Natural killer cell (primary cell): ENCODE data around the gene TMEM114. TPM values are rescaled to one million over a fixed set of nuclear protein-coding genes. Genes with fewer than 3 reads are reported as not detected.

ENCODE experiments used
- ATAC-seq, 3 donors: fragments of 150-1000 bp in 2 of 3; fragments of 200-7000 bp in 1 of 3; cut with Tn5 transposase; 1 replicate in 1 of 3; 2 replicates in 2 of 3; pipeline ENCODE4 v1.10.0; 2021; ENCODE audit warnings: mild to moderate bottlenecking in 2 of 3, moderate library complexity in 2 of 3
- DNase-seq, 2 donors: peaks; one replicate each; pipeline versions ENCODE4 v3.0.0 to v3.0.0-alpha.2; 2013 to 2021; ENCODE audit warnings: mixed read lengths in 1 of 2
- H3K27ac ChIP-seq: one replicate; pipeline ENCODE4 v1.5.1; 2013; ENCODE audit warnings: mild to moderate bottlenecking, low read length
- H3K27me3 ChIP-seq: one replicate; pipeline ENCODE4 v1.6.1; 2013; ENCODE audit warnings: low read length; ENCODE audit not compliant: control insufficient read depth, insufficient read depth
- H3K36me3 ChIP-seq: one replicate; pipeline ENCODE4 v1.6.1; 2013; ENCODE audit warnings: low read length; ENCODE audit not compliant: control insufficient read depth, insufficient read depth
- H3K4me1 ChIP-seq: one replicate; pipeline ENCODE4 v1.6.1; 2013; ENCODE audit warnings: low read length; ENCODE audit not compliant: control insufficient read depth, insufficient read depth
- H3K4me3 ChIP-seq: one replicate; pipeline ENCODE4 v1.5.1; 2013; ENCODE audit warnings: low read length
- H3K9me3 ChIP-seq: one replicate; pipeline ENCODE4 v1.6.1; 2013; ENCODE audit warnings: low read length; ENCODE audit not compliant: control insufficient read depth, insufficient read depth
- H3K27ac Mint-ChIP-seq, 2 donors: one replicate each; pipeline ENCODE4 v1.8.0; 2022; ENCODE audit warnings: mild to moderate bottlenecking in 2 of 2, mixed read lengths in 2 of 2, moderate library complexity in 1 of 2
- H3K27me3 Mint-ChIP-seq, 2 donors: one replicate each; pipeline ENCODE4 v1.8.0; 2022; ENCODE audit warnings: low read depth in 2 of 2, mixed read lengths in 2 of 2
- H3K36me3 Mint-ChIP-seq: one replicate; pipeline ENCODE4 v1.8.0; 2022; ENCODE audit warnings: mixed read lengths
- H3K4me1 Mint-ChIP-seq, 2 donors: one replicate each; pipeline ENCODE4 v1.8.0; 2022; ENCODE audit warnings: mixed read lengths in 2 of 2
- H3K4me3 Mint-ChIP-seq: one replicate; pipeline ENCODE4 v1.8.0; 2022; ENCODE audit warnings: mild to moderate bottlenecking, moderate library complexity, mixed read lengths
- H3K9me3 Mint-ChIP-seq, 2 donors: one replicate each; pipeline ENCODE4 v1.8.0; 2022; ENCODE audit warnings: mixed read lengths in 2 of 2
- WGBS: methylation state at CpG from one replicate; pipeline ENCODE4 v1.1.7; 2013; ENCODE audit warnings: missing lambda C conversion rate; ENCODE audit not compliant: insufficient coverage; 5-methylcytosine and 5-hydroxymethylcytosine counted together
- intact Hi-C: fragments of 100-400 bp; cut with micrococcal nuclease; formaldehyde crosslinking; loops from one replicate; pipeline ENCODE4 v1.14.2; 2022
- total RNA-seq, 4 donors: library from RNA; stranded (reverse); fragments of 120-200 nt in 1 of 4; gene quantifications; one replicate each; pipeline versions ENCODE4 v1.2.3 to v1.2.4, GENCODE V29; 2013 to 2022
- TF ChIP-seq, protein P1 (sequence below): fragments of 200-600 bp; IDR thresholded peaks from one replicate; pipeline ENCODE4 v1.8.0; 2022; ENCODE audit warnings: antibody characterized with exemption

Gene TMEM114
- total RNA-seq, 3 donors from 2014 or later (not counting 1 experiment from before 2014, with no cell fraction given) = not detected

GRCh38 chr16:8551388-8552332 lies 38.7 kb downstream of the TMEM114 start:
- no peaks in the 10 kb centered on the region for H3K36me3 ChIP-seq
- WGBS = 92% methylated on average over 2 of the region's 3 CpGs
- no peaks in the 10 kb centered on the region for H3K4me1 ChIP-seq
- no peaks in the 10 kb centered on the region for H3K27me3 ChIP-seq
- Mint-ChIP-seq H3K27ac (no peak overlapping the region), H3K36me3 (no peaks in the 10 kb centered on the region), H3K4me1 (no peaks in the 10 kb centered on the region), H3K4me3 (no peak overlapping the region), H3K27me3 (peaks cover 4 to 24% of the 10 kb centered on the region in 2 donors), H3K9me3 (no peaks in the 10 kb centered on the region)
- DNase-seq (no peak), ATAC-seq (no peak)
- no peaks in the 10 kb centered on the region for H3K9me3 ChIP-seq
- no peak overlapping the region for H3K27ac ChIP-seq
- intact Hi-C loops = no loop called here
- H3K4me3 ChIP-seq = no peak overlapping the region
- TF ChIP-seq, protein P1, sequence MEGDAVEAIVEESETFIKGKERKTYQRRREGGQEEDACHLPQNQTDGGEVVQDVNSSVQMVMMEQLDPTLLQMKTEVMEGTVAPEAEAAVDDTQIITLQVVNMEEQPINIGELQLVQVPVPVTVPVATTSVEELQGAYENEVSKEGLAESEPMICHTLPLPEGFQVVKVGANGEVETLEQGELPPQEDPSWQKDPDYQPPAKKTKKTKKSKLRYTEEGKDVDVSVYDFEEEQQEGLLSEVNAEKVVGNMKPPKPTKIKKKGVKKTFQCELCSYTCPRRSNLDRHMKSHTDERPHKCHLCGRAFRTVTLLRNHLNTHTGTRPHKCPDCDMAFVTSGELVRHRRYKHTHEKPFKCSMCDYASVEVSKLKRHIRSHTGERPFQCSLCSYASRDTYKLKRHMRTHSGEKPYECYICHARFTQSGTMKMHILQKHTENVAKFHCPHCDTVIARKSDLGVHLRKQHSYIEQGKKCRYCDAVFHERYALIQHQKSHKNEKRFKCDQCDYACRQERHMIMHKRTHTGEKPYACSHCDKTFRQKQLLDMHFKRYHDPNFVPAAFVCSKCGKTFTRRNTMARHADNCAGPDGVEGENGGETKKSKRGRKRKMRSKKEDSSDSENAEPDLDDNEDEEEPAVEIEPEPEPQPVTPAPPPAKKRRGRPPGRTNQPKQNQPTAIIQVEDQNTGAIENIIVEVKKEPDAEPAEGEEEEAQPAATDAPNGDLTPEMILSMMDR = no peak

DNA sequence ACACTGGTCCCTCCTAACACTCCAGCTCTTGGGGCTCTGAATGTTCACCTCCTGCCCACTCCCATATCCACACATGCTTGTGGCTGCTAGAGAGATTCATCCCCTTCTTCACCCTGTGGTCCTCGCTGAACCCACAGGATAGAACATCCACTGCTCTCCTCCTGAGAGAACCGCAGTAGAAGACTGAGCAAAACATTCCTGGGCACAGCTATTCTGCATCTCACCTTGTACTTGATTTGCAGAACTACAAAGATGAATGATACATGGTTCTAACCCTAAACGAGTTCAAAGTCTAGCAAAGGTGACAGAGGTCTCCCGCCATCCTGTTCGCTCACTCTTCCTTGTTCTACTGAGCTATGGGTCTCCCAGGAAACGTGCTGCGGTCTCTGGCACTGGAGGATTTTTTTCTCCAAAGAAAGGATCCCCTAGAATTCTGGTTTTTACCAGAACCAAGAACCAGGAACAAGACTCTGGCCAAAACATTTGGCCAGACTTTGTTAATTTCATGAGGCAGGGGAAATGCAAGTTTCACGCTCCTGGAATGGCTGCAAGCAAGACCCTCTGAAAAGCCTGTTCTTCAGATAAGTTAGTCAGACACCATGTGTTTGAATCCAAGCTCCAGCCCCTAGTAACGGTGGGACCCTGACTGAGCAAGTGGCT lies 39.5 kb downstream of the TMEM114 start:
- no peaks in the 10 kb centered on the region for H3K27me3 ChIP-seq
- DNase-seq (no peak), ATAC-seq (no peak)
- no peaks in the 10 kb centered on the region for H3K9me3 ChIP-seq
- 79% methylated on average over 9 of the region's 9 CpGs for WGBS
- Mint-ChIP-seq H3K9me3 (no peaks in the 10 kb centered on the region), H3K27ac (no peak overlapping the region), H3K36me3 (no peaks in the 10 kb centered on the region), H3K4me3 (no peak overlapping the region), H3K27me3 (peaks cover 9 to 21% of the 10 kb centered on the region in 2 donors), H3K4me1 (no peaks in the 10 kb centered on the region)
- intact Hi-C loops = no loop called here
- H3K4me1 ChIP-seq = no peaks in the 10 kb centered on the region
- H3K36me3 ChIP-seq = no peaks in the 10 kb centered on the region
- H3K4me3 ChIP-seq = no peak overlapping the region
- no peak overlapping the region for H3K27ac ChIP-seq
- TF ChIP-seq, protein P1 = no peak

DNA sequence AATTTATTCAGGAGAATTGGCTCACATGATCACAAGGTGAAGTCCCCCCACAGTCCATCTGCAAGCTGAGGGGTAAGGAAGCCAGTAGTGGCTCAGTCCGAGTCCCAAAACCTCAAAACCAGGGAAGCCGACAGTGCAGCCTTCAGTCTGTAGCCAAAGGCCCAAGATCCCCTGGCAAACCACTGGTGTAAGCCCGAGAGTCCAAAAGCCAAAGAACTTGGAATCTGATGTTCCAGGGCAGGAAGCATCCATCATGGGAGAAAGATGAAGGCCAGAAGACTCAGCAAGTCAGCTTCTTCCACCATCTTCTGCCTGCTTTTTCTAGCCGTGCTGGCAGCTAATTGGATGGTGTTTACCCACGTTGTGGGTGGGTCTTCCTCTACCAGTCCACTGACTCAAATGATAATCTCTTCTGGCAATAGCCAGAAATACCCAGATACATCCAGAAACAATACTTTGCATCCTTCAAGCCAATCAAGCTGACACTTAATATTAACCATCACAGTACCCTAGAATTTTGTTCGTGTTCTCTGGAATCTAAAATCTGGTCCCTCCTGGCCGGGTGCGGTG lies 40.4 kb downstream of the TMEM114 start:
- TF ChIP-seq, protein P1 = no peak

More for the DNA sequence above, 40.4 kb downstream of the TMEM114 start:
- no peaks in the 10 kb centered on the region for H3K36me3 Mint-ChIP-seq
- Histone ChIP-seq H3K36me3 (no peaks in the 10 kb centered on the region), H3K27ac (no peak overlapping the region), H3K27me3 (no peaks in the 10 kb centered on the region), H3K4me1 (no peaks in the 10 kb centered on the region), H3K4me3 (no peak overlapping the region), H3K9me3 (no peaks in the 10 kb centered on the region)
- 75% methylated on average over 8 of the region's 8 CpGs for WGBS
- peaks cover 17 to 19% of the 10 kb centered on the region in 2 donors for H3K27me3 Mint-ChIP-seq
- H3K27ac Mint-ChIP-seq = no peak overlapping the region
- intact Hi-C loops = no loop called here
- ATAC-seq (no peak), DNase-seq (no peak)
- H3K4me3 Mint-ChIP-seq = no peak overlapping the region
- no peaks in the 10 kb centered on the region for H3K4me1 Mint-ChIP-seq
- H3K9me3 Mint-ChIP-seq = no peaks in the 10 kb centered on the region
